ENCODE data around the gene POU6F1. TPM values are rescaled to one million over a fixed set of nuclear protein-coding genes. Genes with fewer than 3 reads are reported as not detected.
A peak's percentile ranks its signal among the peaks of the same experiment; 100 is the strongest.
"Not testable (repeated sequence)": the region's sequence is repeated elsewhere in the genome, so short reads cannot be mapped to it uniquely, and the experiment has no call there.

Gene POU6F1, protein sequence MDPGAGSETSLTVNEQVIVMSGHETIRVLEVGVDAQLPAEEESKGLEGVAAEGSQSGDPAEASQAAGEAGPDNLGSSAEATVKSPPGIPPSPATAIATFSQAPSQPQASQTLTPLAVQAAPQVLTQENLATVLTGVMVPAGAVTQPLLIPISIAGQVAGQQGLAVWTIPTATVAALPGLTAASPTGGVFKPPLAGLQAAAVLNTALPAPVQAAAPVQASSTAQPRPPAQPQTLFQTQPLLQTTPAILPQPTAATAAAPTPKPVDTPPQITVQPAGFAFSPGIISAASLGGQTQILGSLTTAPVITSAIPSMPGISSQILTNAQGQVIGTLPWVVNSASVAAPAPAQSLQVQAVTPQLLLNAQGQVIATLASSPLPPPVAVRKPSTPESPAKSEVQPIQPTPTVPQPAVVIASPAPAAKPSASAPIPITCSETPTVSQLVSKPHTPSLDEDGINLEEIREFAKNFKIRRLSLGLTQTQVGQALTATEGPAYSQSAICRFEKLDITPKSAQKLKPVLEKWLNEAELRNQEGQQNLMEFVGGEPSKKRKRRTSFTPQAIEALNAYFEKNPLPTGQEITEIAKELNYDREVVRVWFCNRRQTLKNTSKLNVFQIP
- 10.1 TPM for polyA plus RNA-seq (2013, experiment 1 of 2; ENCODE audit: insufficient read length)
- 6.4 TPM for polyA plus RNA-seq (2013, experiment 2 of 2; ENCODE audit: insufficient read length)

DNA sequence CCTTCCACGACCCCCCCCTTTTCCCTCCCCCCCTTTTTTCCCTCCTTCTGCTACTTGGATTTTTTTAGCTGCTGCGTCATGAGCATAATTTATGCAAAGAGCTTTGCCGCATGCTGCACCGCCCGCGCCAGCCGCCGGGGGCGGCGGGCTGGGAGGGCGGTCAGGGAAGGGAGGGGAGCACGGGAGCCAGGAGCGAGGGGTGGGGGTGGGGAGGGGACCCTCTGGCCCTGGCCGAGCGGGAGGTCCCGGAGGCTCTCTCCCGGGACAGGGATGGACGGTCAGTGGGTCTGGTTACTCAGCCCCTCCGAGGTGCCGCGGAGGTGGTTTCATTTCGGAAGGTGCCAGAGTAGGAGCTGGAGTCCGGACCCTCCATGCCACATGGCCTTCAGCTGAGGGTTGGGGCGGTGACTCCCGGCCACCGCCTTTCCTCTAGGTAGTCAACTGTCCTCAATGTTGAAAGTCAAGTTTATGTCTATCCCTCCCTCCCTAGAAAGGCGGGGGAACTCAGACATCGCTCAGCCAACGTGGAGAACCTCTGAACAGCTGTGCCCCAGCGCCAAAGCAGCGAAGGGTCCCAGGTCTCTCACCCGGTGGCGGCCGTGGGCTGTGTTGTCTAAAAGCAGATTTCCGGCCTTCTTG lies at the start of gene POU6F1:
TSS of gene POU6F1 (minus strand) at position 95 of the 639 bp plus-strand sequence. CDS start 11,226 bp downstream, outside the sequence.
- peak; percentile 86 for DNase-seq

DNA sequence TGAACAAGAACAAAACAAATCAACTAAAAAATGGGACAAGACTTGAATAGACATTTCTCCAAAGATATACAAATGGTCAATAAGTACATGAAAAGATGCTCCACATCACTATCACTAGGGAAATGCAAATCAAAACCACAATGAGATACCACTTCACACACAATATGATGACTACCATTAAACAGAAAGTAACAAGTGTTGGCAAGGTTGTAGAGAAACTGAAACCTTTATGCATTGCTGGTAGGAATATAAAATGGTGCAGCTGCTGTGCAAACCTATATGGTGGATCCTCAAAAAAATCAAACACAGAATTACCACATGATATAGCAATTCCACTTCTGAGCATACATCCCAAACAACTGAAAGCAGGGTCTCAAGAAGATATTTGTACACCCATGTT lies 47.2 kb upstream of the POU6F1 start:
- DNase-seq: no peak

DNA sequence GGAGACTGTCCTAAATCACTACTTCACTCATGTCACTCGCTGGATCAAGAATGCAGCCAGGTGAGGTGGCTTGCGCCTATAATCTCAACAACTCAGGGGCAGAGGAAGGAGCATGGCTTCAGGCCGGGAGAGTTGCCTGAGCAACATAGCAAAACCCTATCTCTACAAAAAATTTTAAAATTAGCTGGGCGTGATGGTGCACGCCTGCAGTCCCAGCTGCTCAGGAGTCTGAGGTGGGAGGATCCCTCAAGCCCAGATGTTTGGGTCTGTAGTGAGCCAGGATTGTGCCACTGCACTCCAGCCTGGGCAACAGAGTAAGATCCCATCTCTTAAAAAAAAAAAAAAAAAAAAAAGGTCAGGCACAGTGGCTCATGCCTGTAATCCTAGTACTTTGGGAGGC lies 46.4 kb upstream of the POU6F1 start:
- no peak for DNase-seq

DNA sequence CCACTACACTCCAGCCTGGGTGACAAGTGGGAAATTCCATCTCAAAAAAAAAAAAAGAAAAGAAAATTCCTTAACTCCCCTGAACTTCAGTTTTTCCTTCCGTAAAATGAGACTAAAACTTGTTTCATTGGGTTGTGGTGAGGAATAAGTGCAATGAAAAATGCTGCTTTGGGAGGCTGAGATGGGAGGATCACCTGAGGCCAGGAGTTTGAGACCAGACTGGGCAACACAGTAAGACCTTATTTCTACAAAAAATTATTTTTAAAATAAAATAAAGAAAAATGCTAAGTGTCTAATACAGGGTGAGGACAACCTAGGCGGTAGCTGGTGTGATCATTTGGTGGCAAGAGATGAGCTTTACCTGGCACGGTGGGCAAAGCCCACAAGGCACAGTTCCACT lies 45.5 kb upstream of the POU6F1 start:
- no peak for DNase-seq

DNA sequence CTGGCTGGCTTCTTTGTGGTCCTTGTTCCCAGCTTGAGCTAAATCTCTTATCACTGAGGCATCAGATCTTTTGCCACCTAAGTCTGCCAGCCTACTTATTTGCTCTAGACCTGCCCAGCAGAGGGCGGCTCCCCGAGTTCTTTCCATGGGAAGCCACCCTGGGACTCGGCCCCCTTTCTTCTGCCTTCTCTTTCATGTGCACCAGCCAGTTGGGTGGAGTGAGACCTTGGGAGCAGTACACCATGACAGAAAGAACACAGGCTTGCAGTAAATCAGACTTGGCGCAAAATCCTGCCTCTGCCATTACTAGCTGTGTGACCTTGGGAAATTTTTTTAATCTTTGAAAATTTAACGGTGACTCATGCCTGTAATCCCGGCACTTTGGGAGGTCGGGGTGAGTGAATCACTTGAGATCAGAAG lies 44.9 kb upstream of the POU6F1 start:
- peak; percentile 57 for DNase-seq

DNA sequence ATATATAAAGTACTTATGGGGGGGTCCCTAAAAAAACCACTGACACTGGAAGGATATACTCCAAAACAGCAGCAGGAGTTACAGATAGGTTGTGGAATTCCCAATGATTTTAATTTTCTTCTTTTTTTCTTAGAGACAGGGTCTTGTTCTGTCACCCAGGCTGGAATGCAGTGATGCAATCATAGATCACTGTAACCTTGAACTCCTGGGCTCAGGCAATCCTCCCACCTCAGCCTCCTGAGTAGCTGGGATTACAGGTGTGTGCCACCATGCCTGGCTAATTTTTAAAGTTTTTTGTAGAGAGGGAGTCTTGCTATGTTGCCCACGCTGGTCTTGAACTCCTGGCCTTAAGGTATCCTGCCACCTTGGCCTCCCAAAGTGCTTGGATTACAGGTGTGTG lies 41.7 kb upstream of the POU6F1 start:
- DNase-seq: not testable (repeated sequence)

DNA sequence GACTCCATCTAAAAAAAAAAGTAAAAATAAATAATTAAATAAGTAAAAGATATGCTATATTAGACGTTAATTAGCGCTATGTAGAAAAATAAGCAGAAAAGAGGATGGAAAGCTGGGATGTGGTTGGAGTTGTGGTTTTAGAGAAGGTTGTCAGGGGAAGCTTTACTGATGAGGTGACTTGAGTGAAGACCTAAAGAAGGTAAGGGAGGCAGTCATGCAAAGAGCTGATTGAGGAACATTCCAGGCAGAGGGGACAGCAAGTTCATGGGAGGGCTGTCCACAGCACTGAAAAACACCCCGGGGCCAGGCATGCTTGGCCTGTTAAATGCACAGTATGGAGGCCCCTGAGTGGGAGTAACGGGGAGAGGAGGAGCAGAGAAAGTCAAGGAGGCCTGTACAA lies 36.7 kb upstream of the POU6F1 start:
- no peak for DNase-seq

DNA sequence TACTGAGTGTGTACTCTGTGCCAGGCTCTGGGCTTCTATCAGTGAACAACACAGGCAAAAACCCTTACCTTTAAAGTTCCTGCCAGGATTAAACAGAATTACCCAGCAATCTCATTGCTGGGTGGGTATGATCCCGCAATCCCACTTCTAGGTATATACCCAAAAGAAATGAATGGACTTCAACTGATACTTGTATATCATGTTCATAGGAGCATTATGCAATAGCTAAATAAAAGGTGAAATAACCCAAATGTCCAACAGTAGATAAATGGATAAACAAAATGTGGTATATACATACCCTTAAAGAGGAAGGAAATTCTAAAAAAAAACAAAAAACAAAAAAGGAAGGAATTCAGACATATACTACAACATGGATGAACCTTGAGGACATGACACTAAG lies 35.4 kb upstream of the POU6F1 start:
- DNase-seq: no peak

DNA sequence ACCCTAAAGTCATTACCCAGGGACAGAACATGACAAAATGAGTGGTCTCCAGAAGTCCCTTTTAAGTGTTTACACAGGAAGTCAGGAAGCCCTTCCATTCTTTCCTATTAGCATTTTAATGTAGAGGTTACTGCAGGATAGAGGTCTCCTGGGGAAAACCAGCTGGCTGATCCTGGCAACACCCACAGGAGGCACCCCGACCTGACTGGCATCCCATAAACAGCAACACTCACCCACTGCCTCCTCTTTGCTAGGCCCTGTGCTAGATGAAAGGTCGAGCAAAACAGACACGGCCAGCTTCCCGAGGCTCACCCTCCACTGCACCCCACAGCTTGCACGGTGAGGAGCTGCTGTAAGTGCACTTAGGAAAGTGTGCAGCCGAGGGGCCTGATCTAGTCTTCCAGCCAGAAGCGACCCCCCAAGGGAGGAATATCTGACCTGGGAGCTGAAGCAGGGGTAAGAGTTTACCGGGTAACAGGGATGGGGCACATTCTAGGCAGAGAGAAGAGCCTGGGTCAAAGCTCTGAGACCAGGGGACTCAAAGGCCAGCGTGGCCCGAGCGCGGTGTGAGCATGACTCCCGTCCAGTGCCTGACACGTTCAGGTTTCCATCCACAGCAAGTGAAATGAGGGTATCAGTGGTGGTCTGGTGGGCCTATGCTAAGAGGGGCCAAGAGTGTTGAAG lies 29.8 kb upstream of the POU6F1 start:
- DNase-seq: no peak

DNA sequence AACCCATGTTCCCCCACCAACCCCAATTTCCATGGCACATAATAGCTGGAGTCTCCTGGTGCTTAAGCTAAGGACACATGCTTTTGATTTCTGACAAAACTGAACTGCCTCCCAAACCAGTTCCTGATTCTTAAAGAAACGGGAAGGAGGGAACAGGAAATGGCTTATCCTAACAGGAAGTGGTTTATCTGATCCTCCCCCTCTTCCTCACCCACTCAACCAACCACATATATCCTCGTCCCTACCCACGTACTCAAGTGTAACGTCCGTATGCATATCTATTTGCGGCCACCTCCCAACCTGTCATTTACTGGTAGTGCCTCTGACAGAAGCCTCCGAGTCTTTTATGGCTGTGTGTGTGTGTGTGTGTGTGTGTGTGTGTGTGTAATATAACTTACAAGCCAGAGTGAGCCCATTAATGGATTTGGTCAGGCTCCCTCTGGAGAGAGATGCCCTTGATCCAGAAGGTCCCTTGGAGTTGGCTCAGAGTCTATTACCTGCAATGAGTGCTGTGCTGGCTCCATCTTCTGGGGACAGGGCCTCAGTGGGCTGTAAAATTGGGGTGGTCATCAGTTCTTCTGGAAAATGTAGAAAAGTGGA lies 28.5 kb upstream of the POU6F1 start:
- DNase-seq: peak; percentile 47

DNA sequence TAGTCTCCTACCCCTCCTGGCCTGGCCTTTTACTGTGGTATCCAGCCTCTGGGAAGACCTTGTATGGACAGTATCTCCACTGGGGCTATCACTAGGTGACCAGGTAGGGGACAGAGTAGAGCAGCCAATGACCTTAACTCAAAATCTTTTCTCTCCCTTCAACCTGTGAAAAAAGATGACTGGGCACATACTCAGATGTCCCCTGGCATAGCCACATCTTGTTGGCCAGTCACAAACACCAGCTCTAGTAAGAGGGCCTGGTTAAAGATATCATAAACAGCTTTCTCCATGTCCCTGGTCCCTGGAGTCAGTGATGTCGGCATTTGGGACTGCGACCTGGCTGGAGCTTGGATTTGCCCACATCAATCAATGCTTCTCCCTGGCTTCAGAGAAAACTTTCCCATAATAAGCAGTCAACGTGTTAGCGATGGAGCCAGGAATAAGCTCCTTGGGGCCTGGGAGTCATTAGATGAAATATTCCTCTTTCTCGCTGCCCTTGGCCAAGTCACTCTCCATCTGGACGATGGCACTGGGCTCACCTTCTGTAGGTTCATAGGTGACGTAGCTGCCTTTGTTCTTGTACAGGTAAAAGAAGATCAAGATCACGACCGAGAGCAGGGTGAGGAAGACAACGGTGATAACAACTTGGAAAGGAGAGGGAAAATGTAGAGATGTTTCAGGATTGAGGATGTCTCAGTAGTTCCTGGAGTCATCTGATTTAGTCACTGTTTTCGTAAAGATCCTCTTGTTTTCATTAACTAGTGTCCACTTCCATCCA lies 27.8 kb upstream of the POU6F1 start:
- no peak for DNase-seq

DNA sequence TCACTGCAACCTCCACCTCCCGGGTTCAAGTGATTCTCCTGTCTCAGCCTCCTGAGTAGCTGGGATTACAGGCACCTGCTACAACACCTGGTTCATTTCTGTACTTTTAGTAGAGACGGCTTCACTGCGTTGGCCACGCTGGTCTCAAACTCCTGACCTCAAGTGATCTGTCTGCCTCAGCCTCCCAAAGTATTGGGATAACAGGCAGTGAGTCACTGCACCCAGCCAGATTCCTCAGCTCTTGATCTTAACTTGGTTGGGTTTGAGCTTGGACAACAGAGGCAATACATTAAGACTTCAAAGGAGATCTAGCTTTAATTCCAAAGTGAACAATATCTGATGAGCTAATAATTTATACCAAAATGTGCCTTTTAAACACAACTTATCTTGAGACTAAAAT lies 26.4 kb upstream of the POU6F1 start:
- peak; percentile 7 for DNase-seq

DNA sequence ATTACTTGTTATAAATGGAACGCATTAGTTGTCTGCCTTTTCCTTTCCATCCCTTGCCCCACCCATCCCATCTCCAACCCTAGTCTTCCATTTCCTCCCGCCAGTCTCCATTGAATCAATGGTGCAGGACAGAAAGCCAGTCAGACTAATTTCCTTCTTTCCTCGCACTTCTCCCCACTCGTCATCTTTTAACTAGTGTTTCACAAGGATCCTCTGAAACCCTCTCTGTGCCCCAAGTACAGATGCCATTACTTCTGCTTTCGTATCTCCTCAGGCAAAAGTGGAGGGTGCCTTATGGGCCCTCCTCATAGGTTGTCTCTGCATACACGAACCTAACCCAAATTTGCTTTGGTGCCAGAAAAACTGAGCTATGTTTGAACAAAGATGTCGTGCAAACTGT lies 25.0 kb upstream of the POU6F1 start:
- DNase-seq: no peak

DNA sequence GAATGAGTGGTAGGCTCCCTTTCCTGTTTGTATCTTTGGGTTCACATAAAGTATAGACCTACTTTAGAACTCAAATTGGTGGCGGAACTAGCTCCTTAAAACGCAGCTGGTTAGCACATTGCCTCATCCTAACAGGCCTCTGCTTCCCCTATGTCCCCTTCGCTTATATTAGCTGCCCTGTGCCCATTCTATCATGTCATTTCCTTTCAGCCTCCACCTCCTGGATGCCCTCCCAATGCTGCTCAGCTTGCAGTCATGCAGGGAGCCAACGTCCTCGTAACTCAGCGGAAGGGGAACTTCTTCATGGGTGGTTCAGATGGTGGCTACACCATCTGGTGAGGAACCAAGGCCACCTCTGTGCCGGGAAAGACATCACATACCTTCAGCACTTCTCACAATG lies 24.3 kb upstream of the POU6F1 start:
- DNase-seq: no peak

DNA sequence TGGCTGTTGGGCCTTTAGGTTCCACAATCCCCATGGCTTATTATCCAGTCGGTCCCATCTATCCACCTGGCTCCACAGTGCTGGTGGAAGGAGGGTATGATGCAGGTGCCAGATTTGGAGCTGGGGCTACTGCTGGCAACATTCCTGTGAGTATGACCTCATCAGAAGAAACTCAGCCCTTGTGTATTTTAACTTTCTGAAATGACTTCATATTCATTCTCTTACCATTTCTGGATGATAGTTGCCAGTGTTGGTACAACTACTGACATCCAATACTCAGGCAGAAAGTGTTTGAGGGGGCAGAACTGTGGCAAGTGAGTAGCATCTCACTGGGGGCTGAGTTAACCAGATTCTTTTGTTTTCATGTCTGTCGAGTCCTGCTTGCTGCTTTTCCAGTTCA lies 23.1 kb upstream of the POU6F1 start:
- peak; percentile 54 for DNase-seq

DNA sequence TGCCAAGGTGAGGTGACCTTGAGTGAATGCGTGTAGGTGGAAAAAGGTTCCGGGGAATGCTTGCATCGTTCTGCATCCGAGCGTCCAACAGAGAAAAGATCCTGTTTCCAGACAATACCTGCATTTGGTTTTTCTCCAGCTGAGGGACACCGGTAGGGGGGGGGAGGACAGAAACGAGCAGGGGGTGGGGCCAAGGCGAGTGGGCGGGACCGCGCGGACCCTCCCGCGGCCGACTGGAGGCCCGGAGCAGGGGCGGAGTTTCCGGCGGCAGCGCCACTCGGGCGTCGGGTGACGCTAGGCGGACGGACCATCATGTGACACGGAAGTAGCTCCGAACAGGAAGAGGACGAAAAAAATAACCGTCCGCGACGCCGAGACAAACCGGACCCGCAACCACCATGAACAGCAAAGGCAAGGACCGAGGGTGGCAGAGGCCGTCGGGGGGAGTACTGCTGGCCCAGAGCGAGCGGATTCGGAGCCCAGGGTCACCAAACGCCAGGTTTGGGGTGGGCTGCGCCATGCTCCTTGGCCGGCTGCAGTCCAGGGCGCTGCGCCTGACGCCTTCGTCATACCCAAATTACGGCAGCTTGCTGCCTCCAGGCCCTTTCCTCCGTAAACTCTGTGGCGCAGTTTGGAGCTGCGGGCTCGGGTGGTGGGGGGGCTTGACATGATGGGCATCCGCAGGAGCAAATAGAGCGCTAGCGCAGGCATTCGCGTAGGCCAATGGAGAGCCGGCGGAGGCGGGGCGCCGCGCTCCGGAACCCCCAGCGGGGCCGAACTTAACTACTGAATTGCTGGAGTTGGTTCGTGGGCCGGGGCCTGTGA lies 20.9 kb upstream of the POU6F1 start, which contains the start of gene DAZAP2:
TSS of gene DAZAP2 (plus strand) at position 317 of the 825 bp plus-strand sequence. CDS start at position 399, 82 bp downstream.
- peak; percentile 94 for DNase-seq

DNA sequence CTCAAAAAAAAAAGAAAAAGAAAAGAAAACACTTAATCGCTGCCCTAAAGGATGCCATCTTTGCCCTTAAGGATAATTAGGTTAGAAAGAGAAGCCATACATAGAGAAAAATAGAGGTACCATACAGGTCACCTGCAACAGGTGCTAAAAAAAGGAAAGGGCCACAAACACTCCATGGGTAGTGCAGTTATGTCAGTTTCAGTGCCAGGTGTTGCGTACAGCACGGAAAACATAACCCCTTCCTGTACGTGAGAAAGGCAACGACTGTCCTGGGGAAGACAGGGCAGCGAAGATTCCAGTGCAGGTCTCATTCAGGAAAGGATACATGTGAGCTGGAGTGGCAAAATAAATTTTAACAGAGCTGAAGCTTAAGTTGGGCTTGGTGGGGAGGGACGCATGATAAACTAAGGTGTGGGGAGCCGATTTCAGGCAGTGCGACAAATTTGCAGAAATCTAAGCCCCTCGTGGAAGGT lies 20.2 kb upstream of the POU6F1 start:
- DNase-seq: no peak

DNA sequence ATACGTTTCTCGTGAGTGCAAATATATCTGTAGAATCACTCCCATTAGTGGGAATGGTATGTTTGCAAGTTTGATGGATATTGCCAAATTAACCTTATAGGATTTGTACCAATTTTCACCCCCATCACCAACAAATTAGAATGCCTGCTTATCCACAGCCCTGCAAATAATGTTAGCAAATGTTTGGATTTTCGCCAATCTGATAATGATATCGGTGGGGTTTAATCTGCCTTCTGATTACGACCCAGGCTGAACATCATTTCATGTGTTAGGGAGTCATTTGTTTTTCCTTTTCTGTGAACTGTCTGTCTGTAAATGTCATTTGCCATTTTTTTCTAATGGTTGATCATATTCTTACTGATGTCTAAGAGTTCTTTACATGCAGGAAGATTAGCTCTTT lies 16.7 kb upstream of the POU6F1 start:
- DNase-seq: no peak

DNA sequence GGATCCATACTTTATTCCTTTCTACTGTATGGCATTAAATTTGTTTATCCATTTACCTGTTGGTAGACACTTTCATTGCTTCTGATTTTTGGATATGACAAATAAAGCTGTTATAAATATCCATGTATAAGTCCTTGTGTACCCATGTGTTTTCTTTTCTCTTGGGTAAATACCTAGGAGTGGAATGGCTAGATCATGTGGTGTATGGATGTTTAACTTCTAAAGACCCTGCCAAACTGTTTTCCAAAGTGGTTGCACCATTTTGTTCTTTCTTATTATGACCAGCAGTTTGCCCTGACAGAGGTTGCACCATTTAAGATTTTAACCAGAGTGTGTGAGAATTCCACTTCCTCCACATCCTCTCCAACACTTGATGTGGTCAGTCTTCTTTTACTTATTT lies 14.8 kb upstream of the POU6F1 start:
- no peak for DNase-seq

DNA sequence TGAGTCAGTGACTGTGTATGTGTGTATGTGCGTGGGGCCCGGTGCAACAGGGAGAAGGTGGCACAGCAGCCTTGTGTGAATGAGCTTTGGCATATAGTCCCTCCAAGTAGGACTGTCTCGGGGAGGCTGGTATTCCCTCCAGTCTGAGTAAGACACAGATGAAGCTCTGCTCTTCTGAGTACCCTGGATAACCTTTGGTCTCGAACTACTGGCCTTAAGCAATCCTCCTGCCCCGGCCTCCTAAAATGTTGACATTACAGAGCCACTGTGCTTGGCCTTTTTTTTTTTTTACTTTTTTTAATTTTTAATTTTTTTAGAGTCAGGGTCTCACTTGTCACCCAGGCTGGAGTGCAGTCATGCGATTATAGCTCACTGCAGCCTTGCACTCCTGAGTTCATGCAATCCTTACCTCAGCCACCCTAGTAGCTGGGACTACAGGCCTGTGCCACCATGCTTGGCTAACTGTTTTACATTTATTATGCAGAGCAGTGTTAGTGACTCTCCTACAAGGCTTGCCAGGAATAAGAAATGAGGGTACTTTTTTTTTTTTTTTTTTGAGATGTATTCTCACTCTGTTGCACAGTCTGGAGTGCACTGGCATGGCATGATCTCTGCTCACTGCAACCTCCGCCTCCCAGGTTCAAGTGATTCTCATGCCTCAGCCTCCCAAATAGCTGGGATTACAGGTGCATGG lies 11.4 kb upstream of the POU6F1 start:
- no peak for DNase-seq

All from fibroblast of skin of back (primary cell).